Upper lobe of left lung (tissue), 4 donors: ENCODE data around the gene GABRB1.

Experiments
- EP300 ChIP-seq, 4 donors: sonication (generic); formaldehyde crosslinking; IDR thresholded peaks; one replicate each; pipeline ENCODE4 v1.5.1; 2017; ENCODE audit warnings: antibody characterized with exemption in 4 of 4, control low read depth in 2 of 4
- TF ChIP-seq, protein P1 (sequence below), 6 experiments: fragments of 450-650 bp in 4 of 6; fragments of 200-600 bp in 2 of 6; sonication (generic) in 2 of 6; IDR thresholded peaks; one replicate each; pipeline ENCODE4 v1.5.1; 2016 to 2019; ENCODE audit warnings: antibody characterized with exemption in 6 of 6

- TF ChIP-seq, protein P1, sequence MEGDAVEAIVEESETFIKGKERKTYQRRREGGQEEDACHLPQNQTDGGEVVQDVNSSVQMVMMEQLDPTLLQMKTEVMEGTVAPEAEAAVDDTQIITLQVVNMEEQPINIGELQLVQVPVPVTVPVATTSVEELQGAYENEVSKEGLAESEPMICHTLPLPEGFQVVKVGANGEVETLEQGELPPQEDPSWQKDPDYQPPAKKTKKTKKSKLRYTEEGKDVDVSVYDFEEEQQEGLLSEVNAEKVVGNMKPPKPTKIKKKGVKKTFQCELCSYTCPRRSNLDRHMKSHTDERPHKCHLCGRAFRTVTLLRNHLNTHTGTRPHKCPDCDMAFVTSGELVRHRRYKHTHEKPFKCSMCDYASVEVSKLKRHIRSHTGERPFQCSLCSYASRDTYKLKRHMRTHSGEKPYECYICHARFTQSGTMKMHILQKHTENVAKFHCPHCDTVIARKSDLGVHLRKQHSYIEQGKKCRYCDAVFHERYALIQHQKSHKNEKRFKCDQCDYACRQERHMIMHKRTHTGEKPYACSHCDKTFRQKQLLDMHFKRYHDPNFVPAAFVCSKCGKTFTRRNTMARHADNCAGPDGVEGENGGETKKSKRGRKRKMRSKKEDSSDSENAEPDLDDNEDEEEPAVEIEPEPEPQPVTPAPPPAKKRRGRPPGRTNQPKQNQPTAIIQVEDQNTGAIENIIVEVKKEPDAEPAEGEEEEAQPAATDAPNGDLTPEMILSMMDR (IDR thresholded peaks at IDR 0.05): no peak
- no peak for TF ChIP-seq EP300 (IDR thresholded peaks at IDR 0.05)
Observed at GRCh38 chr4:47474799-47475198, 443.4 kb downstream of the GABRB1 start.
